Endothelial cell of umbilical vein (primary cell): ENCODE data around the gene CACNA1C. TPM values are rescaled to one million over a fixed set of nuclear protein-coding genes. Genes with fewer than 3 reads are reported as not detected.

Experiments
- BruUV-seq: library from RNA; stranded (reverse); fragments of 400-500 nt; replicated peaks from 2 replicates; lab custom pipeline; 2021; lab: Mats Ljungman, UMichigan
- CTCF ChIA-PET: fragments of 300-600, 350-600 bp; sonication (Branson Sonifier 250); formaldehyde crosslinking; loops from one replicate; lab custom pipeline; 2021; ENCODE audit warnings: antibody characterized with exemption, inconsistent platforms; lab: Charles Lee
- POLR2A ChIA-PET: fragments of 300-600, 350-600 bp; sonication (Branson Sonifier 250); formaldehyde crosslinking; loops from one replicate; lab custom pipeline; 2021; ENCODE audit warnings: antibody characterized with exemption, inconsistent platforms; lab: Charles Lee
- DNase-seq: peaks from one replicate; pipeline ENCODE4 v3.0.0-alpha.2; 2011; ENCODE audit warnings: low read depth, low spot score
- FAIRE-seq: peaks from 2 replicates; lab custom pipeline; 2011; peaks lifted over from hg19 to GRCh38; lab: Jason Lieb, UNC
- H2AFZ ChIP-seq: 2 replicates; pipeline ENCODE4 v1.6.0; 2012; ENCODE audit warnings: low read depth, low read length, control low read depth, inconsistent platforms
- H3K27ac ChIP-seq: 2 replicates; pipeline ENCODE4 v1.5.1; 2011; ENCODE audit warnings: low read depth, mild to moderate bottlenecking, control low read depth, low read length, moderate library complexity; ENCODE audit not compliant: insufficient read depth
- H3K27me3 ChIP-seq, 2 experiments: 2 replicates each; pipeline versions ENCODE4 v1.6.0 to v1.6.1; 2011; ENCODE audit warnings: low read length in 2 of 2, mixed read lengths in 1 of 2; ENCODE audit not compliant: control insufficient read depth in 2 of 2, insufficient read depth in 2 of 2
- H3K36me3 ChIP-seq, 2 experiments: 2 replicates in 1 of 2; 3 replicates in 1 of 2; pipeline ENCODE4 v1.5.1; 2011; ENCODE audit warnings: low read length in 2 of 2, mild to moderate bottlenecking in 1 of 2, moderate library complexity in 1 of 2; ENCODE audit not compliant: control insufficient read depth in 2 of 2, insufficient read depth in 2 of 2; ENCODE audit errors: extremely low read depth in 1 of 2
- H3K4me1 ChIP-seq: 3 replicates; pipeline ENCODE4 v1.5.1; 2011; ENCODE audit warnings: mild to moderate bottlenecking, low read length; ENCODE audit not compliant: control insufficient read depth, insufficient read depth; ENCODE audit errors: extremely low read depth
- H3K4me2 ChIP-seq: 2 replicates; pipeline ENCODE4 v1.6.1; 2011; ENCODE audit warnings: low read length, control low read depth, mixed read lengths; ENCODE audit not compliant: insufficient read depth
- H3K4me3 ChIP-seq, 3 experiments: fragments of 200-600 bp in 1 of 3; sonication (generic), shearing (Covaris generic) in 1 of 3; replicated peaks in 1 of 3; 2 replicates each; pipeline ENCODE4 v1.5.1; 2011 to 2016; ENCODE audit warnings: control low read depth in 3 of 3, low read length in 3 of 3, mild to moderate bottlenecking in 2 of 3, inconsistent platforms in 1 of 3, low read depth in 1 of 3, moderate library complexity in 1 of 3; ENCODE audit not compliant: insufficient read depth in 1 of 3
- H3K79me2 ChIP-seq: 2 replicates; pipeline ENCODE4 v1.6.0; 2012; ENCODE audit warnings: low read length, inconsistent platforms; ENCODE audit not compliant: control insufficient read depth, insufficient read depth
- H3K9ac ChIP-seq: replicated peaks from 2 replicates; pipeline ENCODE3; 2011; ENCODE audit warnings: low read length, control low read depth; ENCODE audit not compliant: insufficient read depth; ENCODE audit errors: extremely low read depth
- H3K9me1 ChIP-seq: replicated peaks from 3 replicates; pipeline ENCODE4 v1.6.0; 2011; ENCODE audit warnings: mild to moderate bottlenecking, low read length; ENCODE audit not compliant: control insufficient read depth, insufficient read depth; ENCODE audit errors: extremely low read depth
- H3K9me3 ChIP-seq: replicated peaks from 2 replicates; pipeline ENCODE4 v1.5.1; 2012; ENCODE audit warnings: low read length, inconsistent platforms; ENCODE audit not compliant: control insufficient read depth, insufficient read depth
- H4K20me1 ChIP-seq: replicated peaks from 2 replicates; pipeline ENCODE3; 2011; ENCODE audit warnings: mild to moderate bottlenecking, low read length; ENCODE audit not compliant: control insufficient read depth, insufficient read depth; ENCODE audit errors: extremely low read depth
- CTCF ChIP-seq, 2 donors: IDR thresholded peaks; 1 replicate in 1 of 2; 2 replicates in 1 of 2; pipeline ENCODE4 v1.5.1; 2011; ENCODE audit warnings: low read length in 2 of 2, mild to moderate bottlenecking in 2 of 2, moderate library complexity in 2 of 2, control low read depth in 1 of 2, inconsistent platforms in 1 of 2, low read depth in 1 of 2; ENCODE audit not compliant: insufficient read depth in 1 of 2; ENCODE audit errors: extremely low read depth in 1 of 2
- EZH2 ChIP-seq: IDR thresholded peaks from 2 replicates; pipeline ENCODE4 v1.6.1; 2012; ENCODE audit warnings: borderline replicate concordance, low read depth, mild to moderate bottlenecking, moderate library complexity, low read length, inconsistent platforms; ENCODE audit not compliant: severe bottlenecking
- FOS ChIP-seq: IDR thresholded peaks from 2 replicates; pipeline ENCODE4 v1.6.1; 2011; ENCODE audit warnings: mild to moderate bottlenecking, low read length, moderate library complexity, borderline replicate concordance; ENCODE audit not compliant: insufficient read depth
- GATA2 ChIP-seq: IDR thresholded peaks from 2 replicates; pipeline ENCODE4 v1.7.0; 2011; ENCODE audit warnings: low read depth, mild to moderate bottlenecking, moderate library complexity, mixed read lengths, low read length; ENCODE audit not compliant: insufficient read length, insufficient read depth
- JUN ChIP-seq: IDR thresholded peaks from 2 replicates; pipeline ENCODE4 v1.6.1; 2011; ENCODE audit warnings: borderline replicate concordance, low read depth; ENCODE audit not compliant: insufficient read length, insufficient read depth
- MAX ChIP-seq: IDR thresholded peaks from 2 replicates; pipeline ENCODE4 v1.6.1; 2011; ENCODE audit not compliant: insufficient read depth, insufficient read length
- MYC ChIP-seq: IDR thresholded peaks from one replicate; pipeline ENCODE4 v1.6.1; 2011; ENCODE audit warnings: mild to moderate bottlenecking, low read depth, low read length
- POLR2A ChIP-seq: IDR thresholded peaks from 2 replicates; pipeline ENCODE4 v1.6.1; 2012; ENCODE audit warnings: low read depth, mild to moderate bottlenecking, control low read depth, low read length
- POLR2AphosphoS5 ChIP-seq: IDR thresholded peaks from 2 replicates; pipeline ENCODE4 v1.6.1; 2012; ENCODE audit warnings: low read depth, mild to moderate bottlenecking, control low read depth, low read length, moderate library complexity; ENCODE audit not compliant: insufficient read depth
- dilution Hi-C: fragments of 300-500 bp; cut with MboI; formaldehyde crosslinking; loops from one replicate; pipeline ENCODE4 v1.15.0; 2019; ENCODE audit warnings: low sequenced_read_pairs; ENCODE audit not compliant: extremely low pct_ligation_motif_present
- intact Hi-C: fragments of 100-400 bp; cut with micrococcal nuclease; formaldehyde crosslinking; loops from one replicate; pipeline ENCODE4 v1.10.0; 2022
- polyA plus RNA-seq, 4 experiments: library from polyadenylated mRNA; depleted of rRNA in 3 of 4; stranded (reverse) in 3 of 4; unstranded in 1 of 4; fragments of >200 nt; gene quantifications; 2 replicates each; pipeline versions ENCODE4 v1.2.1 to v1.2.3, GENCODE V29; 2011 to 2012; ENCODE audit warnings: missing spikeins in 1 of 4
- total RNA-seq: library from RNA; stranded (reverse); gene quantifications from 2 replicates; pipeline ENCODE4 v1.2.3, GENCODE V29; 2021

Gene CACNA1C
- total and polyA plus RNA-seq, 2 donors (not counting 3 experiments of a cell fraction or from before 2014, with no cell fraction given) = not detected

- no peak overlapping the region for H3K4me2 ChIP-seq
- BruUV-seq = no TSS peak
- H3K27ac ChIP-seq = no peak overlapping the region
- FAIRE-seq (no peak), DNase-seq (no peak)
- H3K4me3 ChIP-seq = no peak overlapping the region
- H3K9ac ChIP-seq = no peak overlapping the region
- CTCF ChIA-PET = no interaction called here
- H2AFZ ChIP-seq = no peak overlapping the region
- H3K79me2 ChIP-seq = no peaks in the 10 kb centered on the region
- dilution Hi-C loops (no loop called here), intact Hi-C loops (no loop called here)
- no peaks in the 10 kb centered on the region for H3K9me3 ChIP-seq
- POLR2A ChIA-PET = no interaction called here
- no peak for TF ChIP-seq JUN
- no peak for TF ChIP-seq POLR2A
- no peak for TF ChIP-seq MYC
- no peak for TF ChIP-seq FOS
- no peak for TF ChIP-seq GATA2
- no peak for TF ChIP-seq CTCF (IDR thresholded peaks at IDR 0.05; ENCODE audit: extremely low read depth in 1 of 2, insufficient read depth in 1 of 2, low read depth in 1 of 2, low read length in 2 of 2)
- TF ChIP-seq EZH2 = no peak
- TF ChIP-seq POLR2AphosphoS5 = no peak
- TF ChIP-seq MAX = no peak
- H3K36me3 ChIP-seq = no peaks in the 10 kb centered on the region
- H4K20me1 ChIP-seq = no peaks in the 10 kb centered on the region
- H3K9me1 ChIP-seq = no peaks in the 10 kb centered on the region
- peaks cover 0 to 3% of the 10 kb centered on the region in 2 experiments for H3K27me3 ChIP-seq
- H3K4me1 ChIP-seq = no peaks in the 10 kb centered on the region
Observed at GRCh38 chr12:2484141-2484776, 431.5 kb downstream of the CACNA1C start.
